ENCODE data around the gene TMEM214. TPM values are rescaled to one million over a fixed set of nuclear protein-coding genes. Genes with fewer than 3 reads are reported as not detected.

Gene TMEM214
- total and polyA plus RNA-seq, 12 donors = 24.7 to 53.4 (median 29.4) TPM

DNA sequence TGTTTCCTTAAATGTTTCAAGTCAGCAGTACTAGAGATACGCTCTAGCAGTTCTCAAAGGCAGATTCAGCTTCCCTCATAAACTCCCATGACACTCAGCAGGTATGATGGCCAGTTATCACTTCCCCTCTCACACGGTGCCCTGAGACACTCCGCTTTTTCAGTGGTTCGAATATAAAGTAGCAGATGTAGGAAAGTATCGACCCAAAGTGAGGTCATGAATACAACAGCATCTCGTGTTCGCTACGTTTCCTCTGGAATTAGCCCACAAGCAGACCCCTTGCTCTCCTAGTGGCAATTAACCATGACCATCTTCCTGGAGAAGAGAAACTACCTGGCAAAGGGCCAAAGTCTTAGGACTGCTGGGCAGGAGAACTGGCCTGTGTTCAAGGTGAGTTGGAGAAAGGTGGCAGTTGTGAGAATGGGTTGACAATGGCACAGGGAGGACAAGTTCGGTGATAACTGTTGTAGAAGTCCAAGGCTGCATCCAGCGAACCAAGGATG is 9.4 kb downstream of the TMEM214 start:
- TF ChIP-seq, protein P1, sequence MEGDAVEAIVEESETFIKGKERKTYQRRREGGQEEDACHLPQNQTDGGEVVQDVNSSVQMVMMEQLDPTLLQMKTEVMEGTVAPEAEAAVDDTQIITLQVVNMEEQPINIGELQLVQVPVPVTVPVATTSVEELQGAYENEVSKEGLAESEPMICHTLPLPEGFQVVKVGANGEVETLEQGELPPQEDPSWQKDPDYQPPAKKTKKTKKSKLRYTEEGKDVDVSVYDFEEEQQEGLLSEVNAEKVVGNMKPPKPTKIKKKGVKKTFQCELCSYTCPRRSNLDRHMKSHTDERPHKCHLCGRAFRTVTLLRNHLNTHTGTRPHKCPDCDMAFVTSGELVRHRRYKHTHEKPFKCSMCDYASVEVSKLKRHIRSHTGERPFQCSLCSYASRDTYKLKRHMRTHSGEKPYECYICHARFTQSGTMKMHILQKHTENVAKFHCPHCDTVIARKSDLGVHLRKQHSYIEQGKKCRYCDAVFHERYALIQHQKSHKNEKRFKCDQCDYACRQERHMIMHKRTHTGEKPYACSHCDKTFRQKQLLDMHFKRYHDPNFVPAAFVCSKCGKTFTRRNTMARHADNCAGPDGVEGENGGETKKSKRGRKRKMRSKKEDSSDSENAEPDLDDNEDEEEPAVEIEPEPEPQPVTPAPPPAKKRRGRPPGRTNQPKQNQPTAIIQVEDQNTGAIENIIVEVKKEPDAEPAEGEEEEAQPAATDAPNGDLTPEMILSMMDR (IDR thresholded peaks at IDR 0.05) = no peak
- Histone ChIP-seq H3K36me3 (peaks cover 0 to 64% (median 41%) of the 10 kb centered on the region in 9 donors), H3K4me3 (no peak overlapping the region), H3K9me3 (no peaks in the 10 kb centered on the region), H3K4me1 (peaks cover 0 to 7% (median 0%) of the 10 kb centered on the region in 9 donors), H3K27me3 (no peaks in the 10 kb centered on the region), H3K27ac (no peak overlapping the region)
- peak in 1 of 8 donors; percentile 18 for ATAC-seq
- DNase-seq = no peak
- 77 to 79% methylated on average over 10 of the region's 10 CpGs for WGBS, 2 donors
- intact Hi-C loops (cut with DNase I) = no loop called here

DNA sequence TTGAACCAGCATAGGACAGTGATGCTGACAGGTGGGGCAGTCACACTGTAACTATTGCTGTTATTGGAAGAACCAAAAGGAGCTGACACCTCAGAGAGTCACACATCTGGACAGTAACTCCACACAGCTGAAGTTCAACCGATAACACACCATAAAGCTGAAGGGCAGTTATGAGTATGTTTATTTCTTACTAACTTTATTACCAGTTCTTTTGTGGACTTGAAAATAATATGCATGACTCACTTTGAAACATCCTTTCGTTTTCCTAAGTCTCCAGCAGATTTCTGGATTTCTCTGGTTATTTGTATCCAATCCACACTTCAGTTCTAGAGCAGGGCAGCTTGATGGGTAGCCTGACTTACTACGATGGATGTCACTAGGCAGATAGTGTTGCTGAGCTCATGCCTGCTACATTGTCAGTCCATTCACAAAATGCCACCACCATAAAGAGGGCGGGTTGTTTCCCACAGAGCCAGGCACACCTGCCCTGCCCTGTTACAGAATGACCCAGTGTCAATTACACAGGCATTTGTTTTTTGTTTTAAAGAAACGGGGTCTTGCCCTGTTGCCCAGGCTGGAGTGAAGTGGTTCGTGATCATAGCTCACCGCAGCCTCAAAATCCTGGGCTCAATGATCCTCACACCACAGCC is 10.3 kb downstream of the TMEM214 start:
- Histone ChIP-seq H3K9me3 (no peaks in the 10 kb centered on the region), H3K4me1 (peaks cover 0 to 7% (median 0%) of the 10 kb centered on the region in 9 donors), H3K27ac (no peak overlapping the region), H3K4me3 (no peak overlapping the region), H3K36me3 (peaks cover 0 to 55% (median 32%) of the 10 kb centered on the region in 9 donors), H3K27me3 (no peaks in the 10 kb centered on the region)
- intact Hi-C loops (cut with DNase I) = no loop called here
- WGBS, 2 donors = 91 to 92% methylated on average over 7 of the region's 7 CpGs
- TF ChIP-seq, protein P1 (IDR thresholded peaks at IDR 0.05) = no peak
- DNase-seq (no peak), ATAC-seq (no peak)

DNA sequence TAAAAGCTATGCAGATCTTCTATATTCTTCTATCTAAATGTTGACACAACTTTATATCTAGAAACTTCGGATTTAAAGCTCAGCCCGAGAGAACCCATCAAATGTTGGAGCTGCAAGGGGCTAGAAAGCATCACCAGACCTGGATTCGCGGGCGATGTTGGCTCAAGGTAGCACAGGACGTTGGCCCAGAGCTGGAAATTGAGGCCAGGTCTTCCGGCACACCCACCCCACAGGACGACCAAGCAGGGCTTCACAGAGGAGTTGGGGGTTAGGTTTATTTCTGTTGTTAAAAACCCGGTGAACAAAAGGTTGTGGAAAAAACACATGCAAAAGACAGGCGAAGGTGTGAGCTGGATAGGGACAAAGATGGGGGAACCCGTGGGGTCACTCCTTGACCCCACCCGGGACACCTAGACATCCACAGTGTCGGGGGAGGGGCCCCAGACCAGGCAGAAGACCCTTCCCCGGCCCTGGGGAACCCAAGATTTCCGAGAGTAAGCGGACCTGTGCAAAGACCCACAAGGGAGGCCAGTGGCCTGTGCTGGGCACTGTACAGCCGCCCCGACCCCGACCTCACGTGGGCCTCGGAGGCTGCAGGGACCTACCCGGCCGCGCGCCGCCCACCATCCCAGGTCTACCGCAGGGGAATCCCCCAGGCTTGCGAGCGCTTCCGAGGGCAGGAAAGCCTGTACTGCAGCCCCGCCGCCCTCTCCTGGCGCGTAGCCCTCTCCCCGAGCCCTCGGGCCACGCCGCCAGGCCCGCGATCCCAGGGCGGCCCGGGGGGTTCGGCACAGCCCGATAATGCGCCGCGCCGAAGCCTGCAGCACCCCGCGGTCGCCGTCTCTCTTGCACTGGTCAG is 16.9 kb downstream of the TMEM214 start:
- Histone ChIP-seq H3K27me3 (no peaks in the 10 kb centered on the region), H3K27ac (peak overlapping the region; percentile 15 to 92 (median 88)), H3K9me3 (no peaks in the 10 kb centered on the region), H3K36me3 (peaks cover 0 to 18% (median 8%) of the 10 kb centered on the region in 9 donors), H3K4me3 (peak overlapping the region; percentile 78 to 97 (median 94)), H3K4me1 (peaks cover 7 to 22% (median 16%) of the 10 kb centered on the region in 9 donors)
- WGBS, 2 donors = 8 to 9% methylated on average over 52 of the region's 52 CpGs
- intact Hi-C loops (cut with DNase I) = loop anchor here in 6 of 10 donors (1.0 to 5.0 kb wide), 4 partner anchors 21 to 38 kb away; partner anchors contain the start of genes KHK (in 6 of the 6) and OST4 (in 2 of the 6)
- ATAC-seq (peak; percentile 14 to 49 (median 22)), DNase-seq (peak in 1 of 2 donors; percentile 37)
- TF ChIP-seq, protein P1 (IDR thresholded peaks at IDR 0.05) = no peak
